Activated CD4-positive, CD25-positive, alpha-beta regulatory T cell (primary cell): ENCODE measurements around the gene ALDOA.

Experiments used
- DNase-seq, 4 experiments: peaks; one replicate each; lab custom pipeline; 2025; lab: John Stamatoyannopoulos, UW

Gene ALDOA

GRCh38 chr16:30041841-30042240 is 23.7 kb upstream of the ALDOA start:
- DNase-seq = no peak

- no peak for DNase-seq
Observed at GRCh38 chr16:30046178-30046577, 19.4 kb upstream of the ALDOA start.

GRCh38 chr16:30046588-30046987 is 19.0 kb upstream of the ALDOA start:
- no peak for DNase-seq

GRCh38 chr16:30049871-30050270 is 15.7 kb upstream of the ALDOA start:
- no peak for DNase-seq

- DNase-seq = no peak
Observed at GRCh38 chr16:30051518-30051917, 14.0 kb upstream of the ALDOA start.

GRCh38 chr16:30052671-30053372 is 12.7 kb upstream of the ALDOA start:
- DNase-seq = peak; percentile 77 to 86 (median 78)

GRCh38 chr16:30053376-30054015 is 12.1 kb upstream of the ALDOA start:
- DNase-seq = no peak

GRCh38 chr16:30054451-30054850 is 11.1 kb upstream of the ALDOA start:
- DNase-seq = no peak

GRCh38 chr16:30054959-30055553 is 10.5 kb upstream of the ALDOA start:
- peak in 2 of 4 experiments; percentile 12 to 20 for DNase-seq

GRCh38 chr16:30060346-30060745 is 5.2 kb upstream of the ALDOA start:
- no peak for DNase-seq

GRCh38 chr16:30060836-30061554 is 4.6 kb upstream of the ALDOA start:
- no peak for DNase-seq

GRCh38 chr16:30063278-30063892 is 2.2 kb upstream of the ALDOA start:
- no peak for DNase-seq

GRCh38 chr16:30063893-30064728 is 1.4 kb upstream of the ALDOA start:
- DNase-seq = peak; percentile 32 to 53 (median 38)

- DNase-seq = no peak
Observed at GRCh38 chr16:30064729-30065101, 845 bp upstream of the ALDOA start.

GRCh38 chr16:30065943-30066760 is 592 bp downstream of the ALDOA start:
- DNase-seq = peak in 2 of 4 experiments; percentile 28 to 32

- DNase-seq = no peak
Observed at GRCh38 chr16:30066761-30067583, 1.4 kb downstream of the ALDOA start.

GRCh38 chr16:30067584-30067916 is 2.0 kb downstream of the ALDOA start:
- DNase-seq = no peak

- DNase-seq = no peak
Observed at GRCh38 chr16:30068333-30068732, 2.8 kb downstream of the ALDOA start.

- peak in 3 of 4 experiments; percentile 9 to 20 (median 19) for DNase-seq
Observed at GRCh38 chr16:30068750-30069610, 3.4 kb downstream of the ALDOA start.
